Panc1 (cell line): Measurements from ENCODE around the gene CFDP1. TPM values are rescaled to one million over a fixed set of nuclear protein-coding genes. Genes with fewer than 3 reads are reported as not detected.

Source experiments
- ATAC-seq: fragments of 200-7000 bp; cut with Tn5 transposase; 2 replicates; pipeline ENCODE4 v1.9.1; 2020; ENCODE audit warnings: mild to moderate bottlenecking, moderate library complexity
- BruUV-seq: library from RNA; stranded (reverse); fragments of 400-500 nt; replicated peaks from 2 replicates; lab custom pipeline; 2021; lab: Mats Ljungman, UMichigan
- CTCF ChIA-PET: fragments of 300-600 bp; sonication (Branson Sonifier 250); formaldehyde crosslinking; loops from one replicate; lab custom pipeline; 2022; ENCODE audit warnings: antibody characterized with exemption; lab: Charles Lee
- POLR2A ChIA-PET: fragments of 300-600 bp; sonication (Branson Sonifier 250); formaldehyde crosslinking; loops from one replicate; lab custom pipeline; 2022; ENCODE audit warnings: antibody characterized with exemption; lab: Charles Lee
- DNase-seq: peaks from one replicate; pipeline ENCODE4 v3.0.0-alpha.2; 2010; ENCODE audit warnings: low read depth, low spot score
- H3K27ac ChIP-seq: 2 replicates; pipeline ENCODE4 v1.5.1; 2011; ENCODE audit warnings: mild to moderate bottlenecking, low read length, inconsistent platforms
- H3K27me3 ChIP-seq: fragments of 200-500 bp; sonication (Bioruptor generic); 2 replicates; pipeline ENCODE4 v1.6.0; 2014; ENCODE audit warnings: low read length, inconsistent platforms; ENCODE audit not compliant: control insufficient read depth, insufficient read depth
- H3K36me3 ChIP-seq: fragments of 200-500 bp; sonication (Bioruptor generic); 2 replicates; pipeline ENCODE4 v1.5.1; 2014; ENCODE audit warnings: inconsistent platforms, mild to moderate bottlenecking, low read length, moderate library complexity; ENCODE audit not compliant: control insufficient read depth, insufficient read depth
- H3K4me1 ChIP-seq: 2 replicates; pipeline ENCODE4 v1.5.1; 2011; ENCODE audit warnings: inconsistent platforms, mild to moderate bottlenecking, low read length, moderate library complexity; ENCODE audit not compliant: control insufficient read depth, insufficient read depth
- H3K4me3 ChIP-seq, 2 experiments: 2 replicates each; pipeline ENCODE4 v1.5.1; 2011 to 2012; ENCODE audit warnings: low read depth in 2 of 2, low read length in 2 of 2, mild to moderate bottlenecking in 2 of 2, inconsistent platforms in 1 of 2, moderate library complexity in 1 of 2
- H3K9me3 ChIP-seq: fragments of 200-500 bp; sonication (Bioruptor generic); 2 replicates; pipeline ENCODE4 v1.5.1; 2014; ENCODE audit warnings: low read depth, mild to moderate bottlenecking, inconsistent platforms, low read length, moderate library complexity; ENCODE audit not compliant: control insufficient read depth, insufficient read depth
- POLR2AphosphoS5 ChIP-seq: IDR thresholded peaks from 2 replicates; pipeline ENCODE4 v1.6.1; 2012; ENCODE audit warnings: mild to moderate bottlenecking, low read depth, low read length, moderate library complexity
- SIN3A ChIP-seq: IDR thresholded peaks from 2 replicates; pipeline ENCODE4 v1.6.1; 2012; ENCODE audit warnings: low read depth, mild to moderate bottlenecking, low read length, moderate library complexity, borderline replicate concordance; ENCODE audit not compliant: insufficient read depth
- TCF7L2 ChIP-seq: IDR thresholded peaks from 2 replicates; pipeline ENCODE4 v1.6.1; 2011; ENCODE audit warnings: mild to moderate bottlenecking, low read depth, low read length, inconsistent platforms
- in situ Hi-C: cut with HindIII; loops from 2 replicates; pipeline ENCODE4 v1.10.0; 2016; ENCODE audit warnings: low sequenced_read_pairs, low pct_unique_long_range_greater_than_20kb
- intact Hi-C: fragments of 100-400 bp; cut with micrococcal nuclease; formaldehyde crosslinking; loops from one replicate; pipeline ENCODE4 v1.10.0; 2022; ENCODE audit not compliant: unreplicated experiment
- total RNA-seq: library from RNA; stranded (reverse); gene quantifications from one replicate; pipeline ENCODE4 v1.2.1, GENCODE V29; 2021; ENCODE audit not compliant: unreplicated experiment
- TF ChIP-seq, protein P1 (sequence below), 2 experiments: IDR thresholded peaks; 2 replicates each; pipeline ENCODE4 v1.6.1; 2011 to 2012; ENCODE audit warnings: low read depth in 2 of 2, control low read depth in 1 of 2, low read length in 1 of 2, mild to moderate bottlenecking in 1 of 2, moderate library complexity in 1 of 2; ENCODE audit not compliant: insufficient read depth in 1 of 2
- TF ChIP-seq, protein P2 (sequence below): fragments of 450-650 bp; IDR thresholded peaks from 2 replicates; pipeline ENCODE4 v1.5.1; 2017; ENCODE audit warnings: mild to moderate bottlenecking

Gene CFDP1
- total RNA-seq, 1 experiment from 2014 or later: 25.7 TPM

DNA sequence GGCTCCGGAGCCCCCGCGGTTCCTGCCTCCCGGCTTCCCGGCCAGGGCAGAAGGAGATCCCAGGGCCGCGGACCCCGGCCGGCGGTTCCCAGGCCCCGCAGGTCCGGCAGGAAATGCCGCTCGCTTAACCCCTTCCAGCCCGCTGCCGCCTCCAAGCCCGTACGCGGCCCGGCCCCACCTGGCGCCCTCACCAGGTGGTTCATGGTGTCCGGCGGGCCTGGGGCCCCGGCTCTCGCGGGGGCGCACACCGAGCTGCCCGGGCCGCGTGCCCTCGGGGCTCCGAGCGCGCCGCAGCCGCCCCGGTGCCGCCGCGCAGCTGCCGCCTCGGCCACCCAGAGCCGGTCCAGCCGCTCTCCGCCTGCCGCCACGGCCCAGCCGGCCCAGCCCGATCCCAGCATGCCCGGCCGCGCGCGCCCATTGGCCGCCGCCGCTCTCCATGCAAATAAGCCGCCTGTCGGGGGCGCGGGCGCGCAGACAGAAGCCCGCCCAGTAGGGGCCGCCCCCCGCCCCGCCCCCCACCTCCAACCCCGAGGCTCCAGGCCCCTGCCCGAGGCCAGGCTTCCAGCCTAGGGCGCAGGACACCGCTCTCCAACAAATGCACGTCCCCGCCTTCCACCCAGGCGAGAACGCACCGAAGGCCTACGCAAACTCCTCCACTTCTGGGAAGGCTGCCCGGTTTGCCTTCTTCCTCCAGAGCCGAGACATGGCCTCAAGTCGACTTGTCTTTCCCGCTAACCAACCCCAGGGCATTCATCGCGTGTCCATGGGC is 181.8 kb downstream of the CFDP1 start, which contains the start of gene BCAR1:
Gene BCAR1 (minus strand): TSS at position 345 of the 769 bp plus-strand sequence. CDS start 142 bp downstream, at position 203.
- Histone ChIP-seq H3K4me3 (peak within 1 kb of the TSS; percentile 70 to 78), H3K9me3 (no peaks in the 10 kb centered on the region), H3K36me3 (no peaks in the 10 kb centered on the region), H3K27ac (peak within 1 kb of the TSS; percentile 95), H3K27me3 (no peaks in the 10 kb centered on the region), H3K4me1 (peaks cover 70% of the 10 kb centered on the region)
- in situ Hi-C loops (no loop called here), intact Hi-C loops (no loop called here)
- peak; percentile 77 for ATAC-seq
- CTCF ChIA-PET: no interaction called here
- DNase-seq: no peak
- no TSS peak for BruUV-seq
- POLR2A ChIA-PET: interaction anchor here (0.5 kb wide), 1 partner anchor 1964 kb away, joined by 5 read pairs; no protein-coding TSS in a partner anchor
- no peak for TF ChIP-seq POLR2AphosphoS5
- no peak; the same call in 1 of the 2 replicates for TF ChIP-seq SIN3A
- TF ChIP-seq, protein P1, sequence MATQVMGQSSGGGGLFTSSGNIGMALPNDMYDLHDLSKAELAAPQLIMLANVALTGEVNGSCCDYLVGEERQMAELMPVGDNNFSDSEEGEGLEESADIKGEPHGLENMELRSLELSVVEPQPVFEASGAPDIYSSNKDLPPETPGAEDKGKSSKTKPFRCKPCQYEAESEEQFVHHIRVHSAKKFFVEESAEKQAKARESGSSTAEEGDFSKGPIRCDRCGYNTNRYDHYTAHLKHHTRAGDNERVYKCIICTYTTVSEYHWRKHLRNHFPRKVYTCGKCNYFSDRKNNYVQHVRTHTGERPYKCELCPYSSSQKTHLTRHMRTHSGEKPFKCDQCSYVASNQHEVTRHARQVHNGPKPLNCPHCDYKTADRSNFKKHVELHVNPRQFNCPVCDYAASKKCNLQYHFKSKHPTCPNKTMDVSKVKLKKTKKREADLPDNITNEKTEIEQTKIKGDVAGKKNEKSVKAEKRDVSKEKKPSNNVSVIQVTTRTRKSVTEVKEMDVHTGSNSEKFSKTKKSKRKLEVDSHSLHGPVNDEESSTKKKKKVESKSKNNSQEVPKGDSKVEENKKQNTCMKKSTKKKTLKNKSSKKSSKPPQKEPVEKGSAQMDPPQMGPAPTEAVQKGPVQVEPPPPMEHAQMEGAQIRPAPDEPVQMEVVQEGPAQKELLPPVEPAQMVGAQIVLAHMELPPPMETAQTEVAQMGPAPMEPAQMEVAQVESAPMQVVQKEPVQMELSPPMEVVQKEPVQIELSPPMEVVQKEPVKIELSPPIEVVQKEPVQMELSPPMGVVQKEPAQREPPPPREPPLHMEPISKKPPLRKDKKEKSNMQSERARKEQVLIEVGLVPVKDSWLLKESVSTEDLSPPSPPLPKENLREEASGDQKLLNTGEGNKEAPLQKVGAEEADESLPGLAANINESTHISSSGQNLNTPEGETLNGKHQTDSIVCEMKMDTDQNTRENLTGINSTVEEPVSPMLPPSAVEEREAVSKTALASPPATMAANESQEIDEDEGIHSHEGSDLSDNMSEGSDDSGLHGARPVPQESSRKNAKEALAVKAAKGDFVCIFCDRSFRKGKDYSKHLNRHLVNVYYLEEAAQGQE (IDR thresholded peaks at IDR 0.05; ENCODE audit: insufficient read depth in 1 of 2, low read depth in 2 of 2, low read length in 1 of 2): no peak
- TF ChIP-seq, protein P2, sequence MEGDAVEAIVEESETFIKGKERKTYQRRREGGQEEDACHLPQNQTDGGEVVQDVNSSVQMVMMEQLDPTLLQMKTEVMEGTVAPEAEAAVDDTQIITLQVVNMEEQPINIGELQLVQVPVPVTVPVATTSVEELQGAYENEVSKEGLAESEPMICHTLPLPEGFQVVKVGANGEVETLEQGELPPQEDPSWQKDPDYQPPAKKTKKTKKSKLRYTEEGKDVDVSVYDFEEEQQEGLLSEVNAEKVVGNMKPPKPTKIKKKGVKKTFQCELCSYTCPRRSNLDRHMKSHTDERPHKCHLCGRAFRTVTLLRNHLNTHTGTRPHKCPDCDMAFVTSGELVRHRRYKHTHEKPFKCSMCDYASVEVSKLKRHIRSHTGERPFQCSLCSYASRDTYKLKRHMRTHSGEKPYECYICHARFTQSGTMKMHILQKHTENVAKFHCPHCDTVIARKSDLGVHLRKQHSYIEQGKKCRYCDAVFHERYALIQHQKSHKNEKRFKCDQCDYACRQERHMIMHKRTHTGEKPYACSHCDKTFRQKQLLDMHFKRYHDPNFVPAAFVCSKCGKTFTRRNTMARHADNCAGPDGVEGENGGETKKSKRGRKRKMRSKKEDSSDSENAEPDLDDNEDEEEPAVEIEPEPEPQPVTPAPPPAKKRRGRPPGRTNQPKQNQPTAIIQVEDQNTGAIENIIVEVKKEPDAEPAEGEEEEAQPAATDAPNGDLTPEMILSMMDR: no peak; the same call in 1 of the 2 replicates
- no peak for TF ChIP-seq TCF7L2

DNA sequence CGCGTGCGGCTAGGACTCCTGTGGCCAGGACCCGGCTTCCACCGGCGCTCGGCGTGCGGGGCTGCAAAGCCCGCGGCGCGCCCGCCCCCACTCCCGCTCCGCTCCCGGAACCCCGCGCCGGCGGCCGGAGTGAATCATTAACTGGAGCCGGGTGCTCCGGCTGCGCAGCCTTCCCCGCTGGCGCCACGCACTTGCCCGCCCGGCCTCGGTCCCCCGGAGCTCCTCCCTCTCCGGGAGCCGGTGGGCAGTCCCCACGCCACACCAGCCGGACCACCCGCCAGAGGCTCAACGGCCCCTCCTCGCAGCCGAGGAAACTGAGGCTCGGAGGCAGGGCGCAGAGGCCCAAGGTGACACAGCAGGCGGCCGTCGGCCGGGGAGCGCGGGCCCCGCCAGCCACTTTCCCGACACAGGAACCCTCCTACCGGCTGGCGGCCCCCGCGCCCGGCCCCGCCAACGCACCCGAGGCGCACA is 182.5 kb downstream of the CFDP1 start:
- intact Hi-C loops: no loop called here
- no peak for TF ChIP-seq SIN3A
- TF ChIP-seq, protein P2: no peak
- TF ChIP-seq TCF7L2: no peak
- no peak for TF ChIP-seq POLR2AphosphoS5
- TF ChIP-seq, protein P1 (IDR thresholded peaks at IDR 0.05; ENCODE audit: insufficient read depth in 1 of 2, low read depth in 2 of 2, low read length in 1 of 2): no peak
- H3K27ac ChIP-seq: peak overlapping the region; percentile 95
- in situ Hi-C loops: no loop called here
- ChIA-PET CTCF (interaction anchor here (0.5 to 0.6 kb wide), 2 partner anchors 116 to 129 kb away, joined by 5 to 6 read pairs; no protein-coding TSS in a partner anchor), POLR2A (interaction anchor here (0.5 to 0.6 kb wide), 3 partner anchors 17 to 1964 kb away, joined by 3 to 7 read pairs (median 5); no protein-coding TSS in a partner anchor)
- H3K4me1 ChIP-seq: peaks cover 71% of the 10 kb centered on the region
- DNase-seq (no peak), ATAC-seq (no peak)
- no peaks in the 10 kb centered on the region for H3K9me3 ChIP-seq
- H3K36me3 ChIP-seq: no peaks in the 10 kb centered on the region
- no TSS peak for BruUV-seq
- no peaks in the 10 kb centered on the region for H3K27me3 ChIP-seq
- H3K4me3 ChIP-seq: peak overlapping the region; percentile 70 to 78
